H1 (cell line): Measurements from ENCODE around the gene TLK1. TPM values are rescaled to one million over a fixed set of nuclear protein-coding genes. Genes with fewer than 3 reads are reported as not detected.

Experiments used
- CTCF ChIA-PET: fragments of 300-600 bp; sonication (Branson Sonifier 250); formaldehyde crosslinking; loops from one replicate; lab custom pipeline; 2021; ENCODE audit not compliant: partially characterized antibody; lab: Charles Lee
- POLR2A ChIA-PET: fragments of 300-600 bp; sonication (Branson Sonifier 250); formaldehyde crosslinking; loops from one replicate; lab custom pipeline; 2021; ENCODE audit warnings: inconsistent platforms; ENCODE audit not compliant: partially characterized antibody; lab: Charles Lee
- DNase-seq, 2 experiments: peaks; one replicate each; pipeline versions ENCODE4 v3.0.0 to v3.0.0-alpha.2; 2010 to 2022; ENCODE audit warnings: low spot score in 2 of 2, low read depth in 1 of 2, mixed read lengths in 1 of 2
- FAIRE-seq: peaks from 2 replicates; lab custom pipeline; 2011; peaks lifted over from hg19 to GRCh38; lab: Jason Lieb, UNC
- H2AFZ ChIP-seq: 2 replicates; pipeline ENCODE4 v1.8.1; 2012; ENCODE audit warnings: low read length, inconsistent platforms
- H2AK5ac ChIP-seq: 2 replicates; pipeline ENCODE4 v1.6.1; 2013; ENCODE audit warnings: low read depth, low read length
- H2BK120ac ChIP-seq: replicated peaks from 2 replicates; pipeline ENCODE3; 2013; ENCODE audit warnings: low read depth, low read length, inconsistent platforms
- H2BK12ac ChIP-seq: 2 replicates; pipeline ENCODE4 v1.6.1; 2013; ENCODE audit warnings: low read depth, low read length
- H2BK15ac ChIP-seq: 2 replicates; pipeline ENCODE4 v1.6.1; 2013; ENCODE audit warnings: low read length
- H2BK20ac ChIP-seq: 2 replicates; pipeline ENCODE4 v1.6.1; 2013; ENCODE audit warnings: low read length
- H2BK5ac ChIP-seq: 2 replicates; pipeline ENCODE4 v1.6.1; 2013; ENCODE audit warnings: low read depth, low read length
- H3K14ac ChIP-seq: 2 replicates; pipeline ENCODE4 v1.6.1; 2013; ENCODE audit warnings: inconsistent platforms; ENCODE audit not compliant: insufficient read length
- H3K18ac ChIP-seq: 2 replicates; pipeline ENCODE4 v1.6.1; 2013; ENCODE audit warnings: low read length; ENCODE audit errors: extremely low read depth
- H3K23ac ChIP-seq: 2 replicates; pipeline ENCODE4 v1.6.1; 2013; ENCODE audit warnings: inconsistent platforms; ENCODE audit not compliant: insufficient read length
- H3K23me2 ChIP-seq: 2 replicates; pipeline ENCODE4 v1.6.1; 2013; ENCODE audit warnings: low read depth, low read length
- H3K27ac ChIP-seq: 2 replicates; pipeline ENCODE4 v1.6.1; 2011; ENCODE audit warnings: low read depth, low read length, inconsistent platforms
- H3K27me3 ChIP-seq, 4 experiments: replicated peaks in 1 of 4; 1 replicate in 1 of 4; 2 replicates in 3 of 4; pipeline versions ENCODE4 v1.6.1 to v1.8.1; 2011 to 2013; ENCODE audit warnings: low read length in 3 of 4, mild to moderate bottlenecking in 3 of 4, inconsistent platforms in 2 of 4, mixed read lengths in 2 of 4, moderate library complexity in 1 of 4; ENCODE audit not compliant: control insufficient read depth in 3 of 4, insufficient read depth in 3 of 4; ENCODE audit errors: extremely low read depth in 1 of 4
- H3K36me3 ChIP-seq, 4 experiments: 2 replicates each; pipeline versions ENCODE4 v1.6.1 to v1.8.1; 2011 to 2013; ENCODE audit warnings: mild to moderate bottlenecking in 4 of 4, low read length in 3 of 4, moderate library complexity in 2 of 4, control low read depth in 1 of 4, inconsistent platforms in 1 of 4; ENCODE audit not compliant: insufficient read depth in 4 of 4, control insufficient read depth in 2 of 4
- H3K4ac ChIP-seq: replicated peaks from 2 replicates; pipeline ENCODE3; 2013; ENCODE audit warnings: low read length, low read depth, mixed read lengths, inconsistent platforms; ENCODE audit not compliant: insufficient read length
- H3K4me1 ChIP-seq, 4 experiments: replicated peaks in 1 of 4; 1 replicate in 1 of 4; 2 replicates in 3 of 4; pipeline versions ENCODE4 v1.6.1 to v1.8.1; 2011 to 2013; ENCODE audit warnings: low read length in 3 of 4, inconsistent platforms in 2 of 4, mixed read lengths in 1 of 4; ENCODE audit not compliant: insufficient read depth in 4 of 4, control insufficient read depth in 3 of 4
- H3K4me2 ChIP-seq, 2 experiments: 2 replicates each; pipeline versions ENCODE4 v1.6.1 to v1.8.1; 2011 to 2013; ENCODE audit warnings: low read depth in 2 of 2, low read length in 2 of 2, control low read depth in 1 of 2, inconsistent platforms in 1 of 2, mild to moderate bottlenecking in 1 of 2; ENCODE audit not compliant: insufficient read depth in 1 of 2
- H3K4me3 ChIP-seq, 4 experiments: fragments of 200-600, 300-600 bp in 1 of 4; sonication (generic), shearing (Covaris generic), sonication (Bioruptor Twin) in 1 of 4; 2 replicates each; pipeline versions ENCODE4 v1.5.1 to v1.8.1; 2011 to 2016; ENCODE audit warnings: low read length in 4 of 4, low read depth in 3 of 4, control low read depth in 2 of 4, inconsistent platforms in 2 of 4, mild to moderate bottlenecking in 2 of 4, mixed read lengths in 1 of 4, moderate library complexity in 1 of 4; ENCODE audit not compliant: insufficient read depth in 2 of 4; ENCODE audit errors: extremely low read depth in 1 of 4
- H3K56ac ChIP-seq: replicated peaks from 2 replicates; pipeline ENCODE3; 2013; ENCODE audit warnings: low read depth, mild to moderate bottlenecking, mixed read lengths, low read length, inconsistent platforms; ENCODE audit not compliant: insufficient read length
- H3K79me1 ChIP-seq: 2 replicates; pipeline ENCODE4 v1.6.1; 2013; ENCODE audit warnings: low read depth, low read length, control low read depth
- H3K79me2 ChIP-seq, 2 experiments: 2 replicates each; pipeline versions ENCODE4 v1.6.1 to v1.8.1; 2012 to 2013; ENCODE audit warnings: low read length in 2 of 2, mild to moderate bottlenecking in 2 of 2, inconsistent platforms in 1 of 2; ENCODE audit not compliant: insufficient read depth in 2 of 2, control insufficient read depth in 1 of 2
- H3K9ac ChIP-seq, 4 experiments: replicated peaks in 1 of 4; 1 replicate in 1 of 4; 2 replicates in 3 of 4; pipeline versions ENCODE4 v1.6.1 to v1.8.1; 2011 to 2013; ENCODE audit warnings: low read depth in 3 of 4, low read length in 3 of 4, control low read depth in 2 of 4, mild to moderate bottlenecking in 2 of 4, moderate library complexity in 2 of 4, inconsistent platforms in 1 of 4; ENCODE audit errors: extremely low read depth in 1 of 4
- H3K9me3 ChIP-seq, 2 experiments: 2 replicates each; pipeline versions ENCODE4 v1.6.1 to v1.8.1; 2012 to 2013; ENCODE audit warnings: mild to moderate bottlenecking in 2 of 2, moderate library complexity in 2 of 2, control low read depth in 1 of 2, inconsistent platforms in 1 of 2, low read depth in 1 of 2, low read length in 1 of 2, mixed read lengths in 1 of 2; ENCODE audit not compliant: insufficient read depth in 2 of 2
- H4K20me1 ChIP-seq, 2 experiments: replicated peaks in 1 of 2; 2 replicates each; pipeline versions ENCODE3 to v1.8.1; 2011 to 2013; ENCODE audit warnings: inconsistent platforms in 2 of 2, low read length in 2 of 2, mild to moderate bottlenecking in 1 of 2; ENCODE audit not compliant: insufficient read depth in 2 of 2, control insufficient read depth in 1 of 2
- H4K5ac ChIP-seq: 2 replicates; pipeline ENCODE4 v1.6.1; 2013; ENCODE audit warnings: low read length, low read depth, mixed read lengths, inconsistent platforms; ENCODE audit not compliant: insufficient read length
- H4K8ac ChIP-seq: 2 replicates; pipeline ENCODE4 v1.8.0; 2013; ENCODE audit warnings: mild to moderate bottlenecking, moderate library complexity, low read length, inconsistent platforms; ENCODE audit not compliant: insufficient read depth; ENCODE audit errors: extremely low read depth
- H4K91ac ChIP-seq: replicated peaks from 2 replicates; pipeline ENCODE3; 2013; ENCODE audit warnings: low read length, mixed read lengths, inconsistent platforms; ENCODE audit not compliant: insufficient read length
- EGR1 ChIP-seq: IDR thresholded peaks from 2 replicates; pipeline ENCODE4 v1.6.1; 2011; ENCODE audit warnings: low read depth, low read length, borderline replicate concordance
- SP1 ChIP-seq: IDR thresholded peaks from 2 replicates; pipeline ENCODE4 v1.6.1; 2011; ENCODE audit warnings: low read depth, low read length
- polyA plus RNA-seq, 7 experiments: library from polyadenylated mRNA; depleted of rRNA in 3 of 7; stranded (reverse) in 5 of 7; unstranded in 2 of 7; fragments of >200 nt in 5 of 7; fragments of 200-250 nt in 2 of 7; gene quantifications; 1 replicate in 5 of 7; 2 replicates in 1 of 7; 4 replicates in 1 of 7; pipeline versions ENCODE4 v1.2.1 to v1.2.3, GENCODE V29; 2011 to 2013; ENCODE audit warnings: missing spikeins in 2 of 7, mixed read lengths in 2 of 7
- total RNA-seq: library from RNA; stranded (reverse); fragmentation: NEBNext Ultra II Directional; extraction: Animal tissue kit (Norgen Biotek cat#: 25700); gene quantifications from 2 replicates; pipeline ENCODE4 v1.2.1, GENCODE V29; 2021

TLK1 gene
- total and polyA plus RNA-seq, 2 of the 8 experiments (the other 6 are each of a cell fraction or from before 2014, with no cell fraction given) = 11.2 to 102 TPM

- Histone ChIP-seq H3K4me1 (no peaks in the 10 kb centered on the region), H3K14ac (no peak overlapping the region), H3K4me3 (no peak overlapping the region), H2BK20ac (no peak overlapping the region), H2AFZ (no peak overlapping the region), H2AK5ac (no peak overlapping the region), H2BK12ac (no peak overlapping the region), H4K8ac (no peak overlapping the region), H4K91ac (no peak overlapping the region), H3K23ac (no peak overlapping the region), H3K79me2 (no peaks in the 10 kb centered on the region), H2BK120ac (no peak overlapping the region), H4K20me1 (no peaks in the 10 kb centered on the region), H3K4me2 (no peak overlapping the region), H2BK5ac (no peak overlapping the region), H3K23me2 (no peaks in the 10 kb centered on the region), H3K27me3 (no peaks in the 10 kb centered on the region), H3K36me3 (no peaks in the 10 kb centered on the region), H3K4ac (no peak overlapping the region), H3K9ac (no peak overlapping the region), H3K79me1 (no peaks in the 10 kb centered on the region), H3K56ac (no peak overlapping the region), H2BK15ac (no peak overlapping the region), H3K27ac (no peak overlapping the region), H3K9me3 (no peaks in the 10 kb centered on the region), H3K18ac (no peak overlapping the region), H4K5ac (no peak overlapping the region)
- FAIRE-seq (no peak), DNase-seq (no peak)
- ChIA-PET POLR2A (no interaction called here), CTCF (interaction anchor here (1.0 kb wide), 1 partner anchor 9 kb away, joined by 3 read pairs; no protein-coding TSS in a partner anchor)
- TF ChIP-seq EGR1 = no peak
- no peak for TF ChIP-seq SP1
Measured at GRCh38 chr2:171187819-171188218, 27.1 kb upstream of the TLK1 start.
